Measurements from ENCODE around the gene LDAH.

Gene LDAH

GRCh38 chr2:20649576-20649975, 173.3 kb downstream of the LDAH start:
- no peak for DNase-seq

- no peak for DNase-seq
Observed at GRCh38 chr2:20648831-20649230, 174.1 kb downstream of the LDAH start.

GRCh38 chr2:20648206-20648605, 174.7 kb downstream of the LDAH start:
- no peak for DNase-seq

- no peak for DNase-seq
Observed at GRCh38 chr2:20647738-20648137, 175.2 kb downstream of the LDAH start.

GRCh38 chr2:20647211-20647610, 175.7 kb downstream of the LDAH start:
- DNase-seq = no peak

GRCh38 chr2:20646446-20646845, 176.5 kb downstream of the LDAH start:
- no peak for DNase-seq

- DNase-seq = no peak
Observed at GRCh38 chr2:20645761-20646160, 177.1 kb downstream of the LDAH start.

GRCh38 chr2:20645301-20645701, 177.6 kb downstream of the LDAH start:
- DNase-seq = no peak

GRCh38 chr2:20643826-20644225, 179.1 kb downstream of the LDAH start:
- no peak for DNase-seq

GRCh38 chr2:20643060-20643459, 179.8 kb downstream of the LDAH start:
- no peak for DNase-seq

GRCh38 chr2:20642055-20642971, 180.6 kb downstream of the LDAH start:
- no peak for DNase-seq

- DNase-seq = no peak
Observed at GRCh38 chr2:20641123-20641985, 181.5 kb downstream of the LDAH start.

GRCh38 chr2:20640411-20641122, 182.3 kb downstream of the LDAH start:
- DNase-seq = no peak

- no peak for DNase-seq
Observed at GRCh38 chr2:20638646-20639430, 184.1 kb downstream of the LDAH start.

- DNase-seq = no peak
Observed at GRCh38 chr2:20638014-20638413, 184.9 kb downstream of the LDAH start.

GRCh38 chr2:20637147-20637546, 185.8 kb downstream of the LDAH start:
- no peak for DNase-seq

- no peak for DNase-seq
Observed at GRCh38 chr2:20635675-20636584, 187.0 kb downstream of the LDAH start.

GRCh38 chr2:20635113-20635510, 187.8 kb downstream of the LDAH start:
- DNase-seq = no peak

- no peak for DNase-seq
Observed at GRCh38 chr2:20634507-20635112, 188.3 kb downstream of the LDAH start.
